Right lobe of liver (tissue), 6 donors: Measurements from ENCODE around the gene PXDN. TPM values are rescaled to one million over a fixed set of nuclear protein-coding genes. Genes with fewer than 3 reads are reported as not detected.

ENCODE experiments used
- ATAC-seq, 4 donors: fragments of 200-7000 bp; cut with Tn5 transposase; one replicate each; pipeline ENCODE4 v1.9.1; 2020; ENCODE audit warnings: mild to moderate bottlenecking in 4 of 4, moderate library complexity in 4 of 4
- DNase-seq, 3 donors: peaks; one replicate each; pipeline ENCODE4 v3.0.0-alpha.2; 2020
- H3K27ac ChIP-seq, 3 donors: fragments of 200-600 bp; one replicate each; pipeline ENCODE4 v1.8.0; 2022
- H3K27me3 ChIP-seq, 2 donors: fragments of 200-600 bp; one replicate each; pipeline ENCODE4 v1.8.0; 2022
- H3K36me3 ChIP-seq, 4 donors: fragments of 200-600 bp; sonication (generic) in 1 of 4; one replicate each; pipeline versions ENCODE4 v1.5.1 to v1.8.0; 2017 to 2022; ENCODE audit warnings: control low read depth in 1 of 4
- H3K4me1 ChIP-seq, 4 donors: fragments of 200-600 bp; sonication (generic) in 1 of 4; one replicate each; pipeline versions ENCODE4 v1.5.1 to v1.8.0; 2017 to 2022; ENCODE audit warnings: control low read depth in 1 of 4
- H3K4me3 ChIP-seq, 3 donors: fragments of 200-600 bp; one replicate each; pipeline ENCODE4 v1.8.0; 2022
- H3K9me3 ChIP-seq, 4 donors: fragments of 200-600 bp; sonication (generic) in 1 of 4; one replicate each; pipeline versions ENCODE4 v1.5.1 to v1.8.0; 2017 to 2022; ENCODE audit warnings: control low read depth in 1 of 4
- POLR2A ChIP-seq: fragments of 450-650 bp; IDR thresholded peaks from one replicate; pipeline ENCODE4 v1.6.1; 2017; ENCODE audit warnings: antibody characterized with exemption, mild to moderate bottlenecking
- WGBS: methylation state at CpG from one replicate; pipeline ENCODE4 v1.1.6; 2018; ENCODE audit warnings: low coverage, low lambda C conversion rate; ENCODE audit not compliant: insufficient coverage; ENCODE audit errors: missing lambda C conversion rate; 5-methylcytosine and 5-hydroxymethylcytosine counted together
- intact Hi-C, 2 donors: fragments of 100-400 bp; cut with DNase I; formaldehyde crosslinking; loops; one replicate each; pipeline versions ENCODE4 v1.11.2 to v1.14.1; 2022
- total RNA-seq, 6 experiments: library from RNA; depleted of rRNA in 2 of 6; stranded (reverse); fragments of >200 nt in 2 of 6; fragmentation: NEBNext Ultra II Directional in 3 of 6; extraction: Animal tissue kit (Norgen Biotek cat#: 25700) in 3 of 6; gene quantifications; one replicate each; pipeline versions ENCODE4 v1.1.0 to v1.2.4, GENCODE V29; 2016 to 2023
- TF ChIP-seq, protein P1 (sequence below), 4 donors: fragments of 200-600 bp in 3 of 4; fragments of 450-650 bp in 1 of 4; IDR thresholded peaks; one replicate each; pipeline versions ENCODE4 v1.5.1 to v1.8.0; 2016 to 2022; ENCODE audit warnings: antibody characterized with exemption in 4 of 4, mild to moderate bottlenecking in 2 of 4
- donor health status: DM: no; HTN: yes; CAD: no.
- donor health status: DM: no; HTN: no; CAD: no.
- donor health status: DM: no; HTN: no; CAD: no.
- donor health status: DM: no; HTN: yes; CAD: no.
- donor health status: DM: no; HTN: yes; CAD: no.

Gene PXDN
- total RNA-seq, 6 experiments from 2014 or later = 5.5 to 21.0 (median 11.4) TPM

DNA sequence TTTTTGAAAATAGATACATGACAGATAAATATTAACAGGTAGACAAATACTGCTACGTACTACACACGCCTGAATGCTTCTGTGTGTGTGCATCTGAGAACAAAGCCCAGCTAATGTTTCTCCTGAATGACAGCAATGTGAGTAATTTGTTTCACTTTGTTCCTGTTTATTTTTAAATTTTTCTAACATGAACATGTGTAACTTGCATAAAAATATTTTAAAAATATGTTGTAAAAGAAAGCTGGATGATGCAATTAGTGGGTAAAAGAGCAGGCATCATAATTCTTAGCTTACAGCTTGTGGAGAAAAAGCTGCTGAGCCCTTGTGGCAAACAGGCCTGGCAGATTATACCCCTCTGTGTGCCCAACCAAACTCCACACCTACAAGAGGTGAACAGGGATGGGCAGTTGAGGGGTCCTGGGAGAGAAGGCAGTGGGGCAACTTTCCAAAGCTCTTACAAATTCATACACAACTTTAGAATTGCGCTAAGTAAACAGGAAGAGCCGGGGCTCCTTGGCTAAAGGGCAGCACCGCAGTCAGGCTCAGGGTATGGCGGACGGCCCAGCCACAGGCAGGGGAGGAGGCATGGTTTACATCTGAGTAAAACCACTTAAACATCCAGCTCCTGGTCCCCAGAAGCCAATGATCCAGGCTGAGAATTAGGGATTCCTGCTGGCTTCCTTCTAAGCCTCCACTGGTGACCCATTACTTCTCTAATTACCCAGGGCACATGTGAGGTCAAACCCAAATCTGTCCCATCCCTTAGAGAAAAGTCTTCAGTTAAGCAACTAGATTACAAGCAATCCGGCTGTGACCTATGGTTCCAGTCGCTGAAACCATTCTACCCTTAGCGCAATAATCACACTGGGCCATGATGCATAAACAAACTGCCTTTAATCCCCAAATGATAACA lies 14.0 kb downstream of the PXDN start:
- DNase-seq (peak in 2 of 3 donors; percentile 43 to 49), ATAC-seq (peak; percentile 39 to 62 (median 50))
- WGBS = 38% methylated on average over 5 of the region's 10 CpGs
- H3K4me1 ChIP-seq = no peaks in the 10 kb centered on the region
- no peaks in the 10 kb centered on the region for H3K9me3 ChIP-seq
- no peaks in the 10 kb centered on the region for H3K27me3 ChIP-seq
- intact Hi-C loops = no loop called here
- H3K27ac ChIP-seq = peak overlapping the region; percentile 43 to 51 (median 49)
- no peak for TF ChIP-seq POLR2A
- TF ChIP-seq, protein P1, sequence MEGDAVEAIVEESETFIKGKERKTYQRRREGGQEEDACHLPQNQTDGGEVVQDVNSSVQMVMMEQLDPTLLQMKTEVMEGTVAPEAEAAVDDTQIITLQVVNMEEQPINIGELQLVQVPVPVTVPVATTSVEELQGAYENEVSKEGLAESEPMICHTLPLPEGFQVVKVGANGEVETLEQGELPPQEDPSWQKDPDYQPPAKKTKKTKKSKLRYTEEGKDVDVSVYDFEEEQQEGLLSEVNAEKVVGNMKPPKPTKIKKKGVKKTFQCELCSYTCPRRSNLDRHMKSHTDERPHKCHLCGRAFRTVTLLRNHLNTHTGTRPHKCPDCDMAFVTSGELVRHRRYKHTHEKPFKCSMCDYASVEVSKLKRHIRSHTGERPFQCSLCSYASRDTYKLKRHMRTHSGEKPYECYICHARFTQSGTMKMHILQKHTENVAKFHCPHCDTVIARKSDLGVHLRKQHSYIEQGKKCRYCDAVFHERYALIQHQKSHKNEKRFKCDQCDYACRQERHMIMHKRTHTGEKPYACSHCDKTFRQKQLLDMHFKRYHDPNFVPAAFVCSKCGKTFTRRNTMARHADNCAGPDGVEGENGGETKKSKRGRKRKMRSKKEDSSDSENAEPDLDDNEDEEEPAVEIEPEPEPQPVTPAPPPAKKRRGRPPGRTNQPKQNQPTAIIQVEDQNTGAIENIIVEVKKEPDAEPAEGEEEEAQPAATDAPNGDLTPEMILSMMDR (IDR thresholded peaks at IDR 0.05) = no peak
- H3K36me3 ChIP-seq = no peaks in the 10 kb centered on the region
- H3K4me3 ChIP-seq = no peak overlapping the region

- no peaks in the 10 kb centered on the region for H3K36me3 ChIP-seq
- intact Hi-C loops = no loop called here
- no peaks in the 10 kb centered on the region for H3K4me1 ChIP-seq
- 41% methylated on average over 7 of the region's 7 CpGs for WGBS
- no peak for ATAC-seq
- DNase-seq = peak in 1 of 3 donors; percentile 9
- no peaks in the 10 kb centered on the region for H3K27me3 ChIP-seq
- no peak overlapping the region for H3K27ac ChIP-seq
- no peak overlapping the region for H3K4me3 ChIP-seq
- no peaks in the 10 kb centered on the region for H3K9me3 ChIP-seq
- no peak for TF ChIP-seq POLR2A
- TF ChIP-seq, protein P1 (IDR thresholded peaks at IDR 0.05) = no peak
These were observed 15.1 kb downstream of the PXDN start for GRCh38 chr2:1729242-1729641.

- peak in 1 of 3 donors; percentile 35 for DNase-seq
- intact Hi-C loops = no loop called here
- peak in 2 of 4 donors; percentile 41 to 46 for ATAC-seq
- Histone ChIP-seq H3K36me3 (no peaks in the 10 kb centered on the region), H3K27ac (no peak overlapping the region), H3K4me3 (no peak overlapping the region), H3K9me3 (no peaks in the 10 kb centered on the region), H3K27me3 (no peaks in the 10 kb centered on the region), H3K4me1 (no peaks in the 10 kb centered on the region)
- WGBS = 28% methylated on average over 9 of the region's 14 CpGs
- TF ChIP-seq, protein P1 (IDR thresholded peaks at IDR 0.05) = no peak
- TF ChIP-seq POLR2A = no peak
These were observed 15.5 kb downstream of the PXDN start for GRCh38 chr2:1728821-1729220.

DNA sequence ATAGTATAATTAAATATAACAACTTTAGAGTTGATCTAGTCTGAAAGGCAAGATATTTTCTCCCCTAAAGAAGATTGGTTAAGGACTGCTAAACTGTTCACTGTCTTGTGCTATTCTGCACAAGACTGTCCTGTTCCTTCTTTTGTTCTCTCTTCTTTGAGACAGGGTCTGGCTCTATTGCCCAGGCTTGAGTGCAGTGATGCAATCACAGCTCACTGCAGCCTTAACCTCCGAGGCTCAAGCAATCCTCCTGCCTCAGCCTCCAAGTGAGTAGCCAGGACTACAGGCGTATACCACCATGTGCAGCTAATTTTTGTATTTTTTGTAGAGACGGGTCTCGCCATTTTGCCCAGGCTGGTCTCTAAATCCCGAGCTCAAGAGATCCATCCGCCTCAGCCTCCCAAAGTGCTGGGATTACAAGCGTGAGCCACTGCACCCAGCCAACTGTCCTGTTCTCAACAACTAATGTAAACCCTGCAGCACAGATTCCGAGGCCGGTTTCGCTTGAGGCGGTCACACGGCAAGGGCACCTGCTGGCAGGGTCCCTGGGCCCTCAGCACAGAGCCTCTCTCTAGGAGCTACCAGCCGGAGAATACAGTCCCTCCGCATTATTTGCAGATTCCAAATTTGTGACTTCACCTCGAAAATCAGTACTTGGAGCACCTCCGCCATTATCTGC lies 16.4 kb downstream of the PXDN start:
- 76% methylated on average over 6 of the region's 16 CpGs for WGBS
- H3K4me1 ChIP-seq = no peaks in the 10 kb centered on the region
- intact Hi-C loops = no loop called here
- no peaks in the 10 kb centered on the region for H3K9me3 ChIP-seq
- ATAC-seq = no peak
- H3K36me3 ChIP-seq = no peaks in the 10 kb centered on the region
- H3K27me3 ChIP-seq = no peaks in the 10 kb centered on the region
- no peak for TF ChIP-seq POLR2A
- TF ChIP-seq, protein P1 (IDR thresholded peaks at IDR 0.05) = no peak
- no peak overlapping the region for H3K4me3 ChIP-seq
- DNase-seq = peak in 1 of 3 donors; percentile 34
- H3K27ac ChIP-seq = peak overlapping the region in 1 of 3 donors; percentile 28
